SU-DHL-6 (cell line): ENCODE measurements around the gene NME3.

Source experiments
- H2AFZ ChIP-seq: fragments of 200-600 bp; sonication (generic); 2 replicates; pipeline ENCODE4 v1.6.1; 2014; ENCODE audit warnings: low read depth, mild to moderate bottlenecking, moderate library complexity, mixed read lengths, antibody characterized with exemption, low read length; ENCODE audit not compliant: severe bottlenecking
- H3F3A ChIP-seq: fragments of 200-600 bp; shearing (Covaris generic); 2 replicates; pipeline ENCODE4 v1.6.0; 2016; ENCODE audit warnings: antibody characterized with exemption, mild to moderate bottlenecking; ENCODE audit not compliant: insufficient read depth
- H3K27ac ChIP-seq: fragments of 200-600 bp; sonication (generic); 2 replicates; pipeline ENCODE4 v1.5.1; 2016; ENCODE audit warnings: low read depth, mild to moderate bottlenecking, low read length, moderate library complexity, mixed read lengths
- H3K27me3 ChIP-seq: fragments of 200-600 bp; sonication (generic), shearing (Covaris generic); 2 replicates; pipeline ENCODE4 v1.6.0; 2014; ENCODE audit warnings: mild to moderate bottlenecking, low read length
- H3K36me3 ChIP-seq: fragments of 200-600 bp; sonication (generic); 2 replicates; pipeline ENCODE4 v1.6.1; 2014; ENCODE audit warnings: mild to moderate bottlenecking, low read length, mixed read lengths
- H3K4me2 ChIP-seq: fragments of 300-600, 200-600 bp; shearing (Covaris generic), sonication (generic); 2 replicates; pipeline ENCODE4 v1.6.0; 2014; ENCODE audit warnings: low read length, low read depth, mild to moderate bottlenecking; ENCODE audit not compliant: poor library complexity, severe bottlenecking
- H3K4me3 ChIP-seq: fragments of 200-600 bp; sonication (generic); 2 replicates; pipeline ENCODE4 v1.5.1; 2014; ENCODE audit warnings: antibody characterized with exemption, low read length, mild to moderate bottlenecking, mixed read lengths; ENCODE audit not compliant: insufficient read depth, poor library complexity, severe bottlenecking
- H3K79me2 ChIP-seq: fragments of 200-600 bp; sonication (generic); 2 replicates; pipeline ENCODE4 v1.6.1; 2014; ENCODE audit warnings: mild to moderate bottlenecking, low read length, moderate library complexity; ENCODE audit not compliant: insufficient read depth
- H3K9ac ChIP-seq: fragments of 200-600 bp; sonication (generic); 2 replicates; pipeline ENCODE4 v1.7.0; 2014; ENCODE audit warnings: mild to moderate bottlenecking, low read length
- H3K9me2 ChIP-seq: fragments of 200-600 bp; sonication (generic); replicated peaks from 2 replicates; pipeline ENCODE4 v1.6.1; 2014; ENCODE audit warnings: low read length; ENCODE audit not compliant: insufficient read depth
- H3K9me3 ChIP-seq: fragments of 200-600 bp; sonication (generic); 2 replicates; pipeline ENCODE4 v1.6.1; 2014; ENCODE audit warnings: low read length, mixed read lengths; ENCODE audit not compliant: insufficient read depth
- H4K20me1 ChIP-seq: fragments of 200-600 bp; sonication (generic); 2 replicates; pipeline ENCODE4 v1.6.1; 2014; ENCODE audit warnings: low read depth, mild to moderate bottlenecking, antibody characterized with exemption, low read length, moderate library complexity, mixed read lengths
- EZH2phosphoT487 ChIP-seq: fragments of 200-600 bp; sonication (generic), shearing (Covaris generic); conservative IDR thresholded peaks from 2 replicates; pipeline ENCODE4 v1.6.1; 2018; ENCODE audit warnings: mild to moderate bottlenecking, antibody characterized with exemption, low read length, moderate library complexity, mixed read lengths
- TF ChIP-seq, protein P1 (sequence below): fragments of 200-600 bp; sonication (generic); IDR thresholded peaks from one replicate; pipeline ENCODE4 v1.5.1; 2017; ENCODE audit warnings: antibody characterized with exemption, mild to moderate bottlenecking, low read length, moderate library complexity; ENCODE audit not compliant: insufficient read depth, poor library complexity, severe bottlenecking

NME3 gene

DNA sequence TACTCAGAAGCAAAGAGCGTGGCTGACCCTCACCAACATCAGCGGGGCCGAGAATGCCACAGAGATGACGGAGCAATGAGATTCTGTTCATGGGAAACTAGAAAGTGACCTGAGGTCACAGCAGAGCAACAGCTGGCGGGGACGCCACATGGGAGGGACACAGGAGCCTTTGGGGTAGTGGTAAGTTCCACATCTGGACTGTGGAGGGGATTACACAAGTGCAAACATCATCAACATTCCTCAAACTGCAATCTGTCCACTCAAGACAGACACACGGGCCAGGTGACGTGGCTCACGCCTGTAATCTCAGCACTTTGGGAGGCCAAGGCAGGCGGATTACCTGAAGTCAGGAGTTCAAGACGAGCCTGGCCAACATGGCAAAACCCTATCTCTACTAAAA lies 44.1 kb upstream of the NME3 start:
- H3K4me2 ChIP-seq, result no peak overlapping the region
- H3K36me3 ChIP-seq, result no peaks in the 10 kb centered on the region
- H3K79me2 ChIP-seq, result no peaks in the 10 kb centered on the region
- H3K4me3 ChIP-seq, result no peak overlapping the region
- H2AFZ ChIP-seq, result no peak overlapping the region
- H3K27me3 ChIP-seq, result no peaks in the 10 kb centered on the region
- H3K9me3 ChIP-seq, result no peaks in the 10 kb centered on the region
- H3K9me2 ChIP-seq, result no peaks in the 10 kb centered on the region
- TF ChIP-seq EZH2phosphoT487, result no peak
- TF ChIP-seq, protein P1, sequence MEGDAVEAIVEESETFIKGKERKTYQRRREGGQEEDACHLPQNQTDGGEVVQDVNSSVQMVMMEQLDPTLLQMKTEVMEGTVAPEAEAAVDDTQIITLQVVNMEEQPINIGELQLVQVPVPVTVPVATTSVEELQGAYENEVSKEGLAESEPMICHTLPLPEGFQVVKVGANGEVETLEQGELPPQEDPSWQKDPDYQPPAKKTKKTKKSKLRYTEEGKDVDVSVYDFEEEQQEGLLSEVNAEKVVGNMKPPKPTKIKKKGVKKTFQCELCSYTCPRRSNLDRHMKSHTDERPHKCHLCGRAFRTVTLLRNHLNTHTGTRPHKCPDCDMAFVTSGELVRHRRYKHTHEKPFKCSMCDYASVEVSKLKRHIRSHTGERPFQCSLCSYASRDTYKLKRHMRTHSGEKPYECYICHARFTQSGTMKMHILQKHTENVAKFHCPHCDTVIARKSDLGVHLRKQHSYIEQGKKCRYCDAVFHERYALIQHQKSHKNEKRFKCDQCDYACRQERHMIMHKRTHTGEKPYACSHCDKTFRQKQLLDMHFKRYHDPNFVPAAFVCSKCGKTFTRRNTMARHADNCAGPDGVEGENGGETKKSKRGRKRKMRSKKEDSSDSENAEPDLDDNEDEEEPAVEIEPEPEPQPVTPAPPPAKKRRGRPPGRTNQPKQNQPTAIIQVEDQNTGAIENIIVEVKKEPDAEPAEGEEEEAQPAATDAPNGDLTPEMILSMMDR, result no peak
- no peaks in the 10 kb centered on the region for H4K20me1 ChIP-seq
- H3F3A ChIP-seq, result no peaks in the 10 kb centered on the region
- H3K9ac ChIP-seq, result no peak overlapping the region
- H3K27ac ChIP-seq, result no peak overlapping the region

DNA sequence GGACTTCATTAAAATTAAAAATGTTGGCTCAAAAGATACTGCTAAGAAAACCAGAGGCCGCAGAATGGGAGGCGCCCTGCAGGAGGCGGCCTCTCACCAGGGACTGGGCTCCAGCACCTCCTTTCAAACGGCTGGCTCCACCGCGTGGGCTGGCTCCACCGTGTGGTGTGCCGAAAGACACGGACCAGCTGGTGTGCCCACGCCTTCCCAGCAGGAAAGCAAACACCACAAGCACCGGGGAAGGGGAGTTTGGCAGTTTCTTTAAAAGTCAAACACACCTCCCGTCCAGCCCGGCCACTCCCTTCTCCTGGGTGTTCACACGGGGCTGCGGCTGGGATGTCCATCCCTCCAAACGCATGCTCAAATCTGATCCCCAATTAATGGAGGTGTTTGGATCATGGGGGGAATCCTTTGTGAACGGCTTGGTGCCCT lies 41.4 kb upstream of the NME3 start:
- Histone ChIP-seq H3K9me3 (no peaks in the 10 kb centered on the region), H3K9me2 (no peaks in the 10 kb centered on the region), H3K27ac (no peak overlapping the region), H3K9ac (no peak overlapping the region), H3K36me3 (no peaks in the 10 kb centered on the region), H4K20me1 (no peaks in the 10 kb centered on the region), H3K27me3 (no peaks in the 10 kb centered on the region), H2AFZ (no peak overlapping the region), H3K4me2 (no peak overlapping the region), H3F3A (no peaks in the 10 kb centered on the region), H3K79me2 (no peaks in the 10 kb centered on the region), H3K4me3 (no peak overlapping the region)
- TF ChIP-seq EZH2phosphoT487, result no peak
- TF ChIP-seq, protein P1, result no peak

DNA sequence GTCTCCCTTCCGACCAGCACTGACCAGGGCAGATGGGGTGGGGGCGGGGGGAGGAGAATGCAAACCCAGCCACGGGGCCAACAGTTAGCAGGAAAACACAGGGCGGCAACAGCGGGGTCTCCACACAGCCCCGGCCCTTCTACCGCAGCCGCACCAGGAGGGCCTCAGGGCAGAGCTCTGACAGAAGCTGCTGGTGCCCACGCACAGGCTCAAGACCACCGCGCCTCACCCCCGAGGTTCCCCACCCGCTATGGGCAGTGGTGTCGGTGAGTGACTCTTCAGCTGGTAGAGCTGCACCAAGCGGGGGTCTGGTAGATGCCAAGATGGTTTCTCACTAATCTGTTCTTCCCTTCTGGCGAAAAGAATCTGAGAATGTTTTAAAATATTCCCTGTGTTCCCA lies 39.2 kb upstream of the NME3 start:
- no peaks in the 10 kb centered on the region for H3K36me3 ChIP-seq
- H3K4me2 ChIP-seq, result no peak overlapping the region
- H3K9me2 ChIP-seq, result no peaks in the 10 kb centered on the region
- H3K27ac ChIP-seq, result no peak overlapping the region
- H3K79me2 ChIP-seq, result no peaks in the 10 kb centered on the region
- H3K9me3 ChIP-seq, result no peaks in the 10 kb centered on the region
- no peak for TF ChIP-seq EZH2phosphoT487
- TF ChIP-seq, protein P1, result no peak
- H4K20me1 ChIP-seq, result no peaks in the 10 kb centered on the region
- no peak overlapping the region for H2AFZ ChIP-seq
- no peak overlapping the region for H3K9ac ChIP-seq
- H3F3A ChIP-seq, result no peaks in the 10 kb centered on the region
- H3K4me3 ChIP-seq, result no peak overlapping the region
- H3K27me3 ChIP-seq, result no peaks in the 10 kb centered on the region
